ENCODE measurements around the gene ABRACL. TPM values are rescaled to one million over a fixed set of nuclear protein-coding genes. Genes with fewer than 3 reads are reported as not detected.
A peak's percentile ranks its signal among the peaks of the same experiment; 100 is the strongest.
"Not testable (repeated sequence)": the region's sequence is repeated elsewhere in the genome, so short reads cannot be mapped to it uniquely, and the experiment has no call there.

ABRACL gene
- total RNA-seq, 1 donor from 2014 or later, result 66.0 TPM

DNA sequence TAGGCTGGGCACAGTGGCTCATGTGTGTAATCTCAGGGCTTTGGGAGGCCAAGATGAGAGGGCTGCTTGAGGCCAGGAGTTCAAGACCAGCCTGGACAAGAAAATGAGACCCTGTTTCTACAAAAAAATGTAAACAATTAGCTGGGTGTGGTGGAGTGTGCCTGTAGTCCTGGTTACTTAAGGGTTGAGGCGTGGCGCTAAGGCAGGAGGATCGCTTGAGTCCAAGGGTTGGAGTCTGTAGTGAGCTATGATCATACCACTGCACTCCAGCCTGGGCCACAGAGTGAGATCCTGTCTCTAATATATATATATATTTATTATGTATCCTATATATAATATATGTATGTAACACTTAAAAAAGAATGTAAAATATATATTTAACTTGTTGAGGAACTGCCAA, 7.9 kb upstream of the ABRACL start:
- Mint-ChIP-seq H3K4me3 (ENCODE audit: unreplicated experiment) (no peak overlapping the region), H3K27me3 (ENCODE audit: low read depth, unreplicated experiment) (no peaks in the 10 kb centered on the region), H3K4me1 (ENCODE audit: low read depth, unreplicated experiment) (no peaks in the 10 kb centered on the region), H3K9me3 (ENCODE audit: unreplicated experiment) (no peaks in the 10 kb centered on the region), H3K27ac (ENCODE audit: unreplicated experiment) (no peak overlapping the region), H3K36me3 (ENCODE audit: low read depth, unreplicated experiment) (no peaks in the 10 kb centered on the region)
- Histone ChIP-seq H3K4me1 (ENCODE audit: insufficient read depth, low read length) (no peaks in the 10 kb centered on the region), H3K79me2 (ENCODE audit: insufficient read depth, low read length) (no peaks in the 10 kb centered on the region), H3K4me2 (ENCODE audit: low read length) (no peak overlapping the region), H3K9ac (ENCODE audit: low read length) (no peak overlapping the region), H3K27ac (ENCODE audit: low read depth, low read length) (no peak overlapping the region), H4K20me1 (ENCODE audit: insufficient read depth, low read length) (no peaks in the 10 kb centered on the region), H3K27me3 (ENCODE audit: insufficient read depth, low read length) (no peaks in the 10 kb centered on the region), H3K4me3 (ENCODE audit: insufficient read depth, low read depth, low read length) (no peak overlapping the region), H3K9me3 (ENCODE audit: insufficient read depth, low read depth, low read length) (no peaks in the 10 kb centered on the region), H3K36me3 (ENCODE audit: insufficient read depth, low read length) (no peaks in the 10 kb centered on the region), H2AFZ (ENCODE audit: low read depth, low read length) (no peak overlapping the region)
- FAIRE-seq (no peak), DNase-seq (ENCODE audit: low read depth) (no peak)
- TF ChIP-seq, protein P1, sequence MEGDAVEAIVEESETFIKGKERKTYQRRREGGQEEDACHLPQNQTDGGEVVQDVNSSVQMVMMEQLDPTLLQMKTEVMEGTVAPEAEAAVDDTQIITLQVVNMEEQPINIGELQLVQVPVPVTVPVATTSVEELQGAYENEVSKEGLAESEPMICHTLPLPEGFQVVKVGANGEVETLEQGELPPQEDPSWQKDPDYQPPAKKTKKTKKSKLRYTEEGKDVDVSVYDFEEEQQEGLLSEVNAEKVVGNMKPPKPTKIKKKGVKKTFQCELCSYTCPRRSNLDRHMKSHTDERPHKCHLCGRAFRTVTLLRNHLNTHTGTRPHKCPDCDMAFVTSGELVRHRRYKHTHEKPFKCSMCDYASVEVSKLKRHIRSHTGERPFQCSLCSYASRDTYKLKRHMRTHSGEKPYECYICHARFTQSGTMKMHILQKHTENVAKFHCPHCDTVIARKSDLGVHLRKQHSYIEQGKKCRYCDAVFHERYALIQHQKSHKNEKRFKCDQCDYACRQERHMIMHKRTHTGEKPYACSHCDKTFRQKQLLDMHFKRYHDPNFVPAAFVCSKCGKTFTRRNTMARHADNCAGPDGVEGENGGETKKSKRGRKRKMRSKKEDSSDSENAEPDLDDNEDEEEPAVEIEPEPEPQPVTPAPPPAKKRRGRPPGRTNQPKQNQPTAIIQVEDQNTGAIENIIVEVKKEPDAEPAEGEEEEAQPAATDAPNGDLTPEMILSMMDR (IDR thresholded peaks at IDR 0.05; ENCODE audit: insufficient read depth, low read depth, low read length), result no peak
- no peak for TF ChIP-seq EZH2 (IDR thresholded peaks at IDR 0.05; ENCODE audit: insufficient read depth, low read length)

DNA sequence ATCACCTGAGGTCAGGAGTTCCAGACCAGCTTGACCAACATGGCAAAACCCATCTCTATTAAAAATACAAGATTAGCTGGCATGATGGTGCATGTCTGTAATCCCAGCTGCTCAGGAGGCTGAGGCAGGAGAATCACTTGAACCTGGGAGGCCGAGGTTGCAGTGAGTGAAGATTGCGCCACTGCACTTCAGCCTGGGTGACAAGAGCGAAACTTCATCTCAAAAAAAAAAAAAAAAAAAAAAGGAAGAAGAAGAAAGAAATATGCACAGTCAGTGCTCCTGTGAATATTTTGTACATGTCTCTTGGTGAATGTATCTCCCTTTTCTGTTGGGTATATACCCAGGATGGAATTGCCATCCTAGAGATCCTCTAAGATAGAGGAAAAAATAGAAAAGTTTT, 3.1 kb upstream of the ABRACL start:
- not testable (repeated sequence) for H3K9me3 Mint-ChIP-seq (ENCODE audit: unreplicated experiment); H3K27me3 ChIP-seq (ENCODE audit: insufficient read depth, low read length); H4K20me1 ChIP-seq (ENCODE audit: insufficient read depth, low read length); H3K27ac ChIP-seq (ENCODE audit: low read depth, low read length); H3K4me3 ChIP-seq (ENCODE audit: insufficient read depth, low read depth, low read length); H3K27me3 Mint-ChIP-seq (ENCODE audit: low read depth, unreplicated experiment); H3K36me3 Mint-ChIP-seq (ENCODE audit: low read depth, unreplicated experiment); H3K9me3 ChIP-seq (ENCODE audit: insufficient read depth, low read depth, low read length); H3K9ac ChIP-seq (ENCODE audit: low read length); H3K4me2 ChIP-seq (ENCODE audit: low read length); H3K36me3 ChIP-seq (ENCODE audit: insufficient read depth, low read length); DNase-seq (ENCODE audit: low read depth); H3K4me1 ChIP-seq (ENCODE audit: insufficient read depth, low read length); H2AFZ ChIP-seq (ENCODE audit: low read depth, low read length); H3K27ac Mint-ChIP-seq (ENCODE audit: unreplicated experiment); H3K4me1 Mint-ChIP-seq (ENCODE audit: low read depth, unreplicated experiment); H3K4me3 Mint-ChIP-seq (ENCODE audit: unreplicated experiment); FAIRE-seq
- peaks cover 19% of the 10 kb centered on the region for H3K79me2 ChIP-seq (ENCODE audit: insufficient read depth, low read length)

DNA sequence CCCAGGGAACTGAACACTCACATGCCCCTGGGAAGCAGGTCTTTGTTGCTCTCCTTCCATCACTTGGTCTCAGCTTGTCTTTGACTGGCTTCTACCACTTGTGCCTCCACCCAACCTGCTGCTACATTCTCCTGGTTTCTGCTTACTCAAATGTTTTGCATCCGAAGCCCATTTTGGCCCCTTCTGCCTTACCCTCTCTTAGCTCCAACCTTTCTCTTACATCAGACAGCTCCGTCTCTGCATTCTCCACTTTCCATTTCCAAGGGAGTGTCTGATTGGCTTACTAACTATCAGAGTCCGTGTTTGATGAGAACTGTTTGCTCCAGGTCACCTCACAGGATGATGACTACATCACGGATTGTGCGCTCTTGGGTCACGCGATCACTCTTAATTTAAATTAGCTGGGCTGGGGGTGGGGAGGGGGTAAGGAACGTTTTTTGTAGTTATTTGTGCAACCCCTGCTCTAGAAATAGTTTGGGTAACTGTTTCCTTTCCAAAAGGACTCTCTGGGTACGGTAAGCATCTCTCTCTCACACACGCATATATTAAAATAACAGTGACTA, 844 bp upstream of the ABRACL start:
- Histone ChIP-seq H2AFZ (ENCODE audit: low read depth, low read length) (peak overlapping the region; percentile 48), H3K4me3 (ENCODE audit: insufficient read depth, low read depth, low read length) (peak overlapping the region; percentile 81), H3K27me3 (ENCODE audit: insufficient read depth, low read length) (no peaks in the 10 kb centered on the region), H3K9me3 (ENCODE audit: insufficient read depth, low read depth, low read length) (no peaks in the 10 kb centered on the region), H3K79me2 (ENCODE audit: insufficient read depth, low read length) (peaks cover 40% of the 10 kb centered on the region), H3K27ac (ENCODE audit: low read depth, low read length) (peak overlapping the region; percentile 75), H3K9ac (ENCODE audit: low read length) (peak overlapping the region; percentile 94), H3K36me3 (ENCODE audit: insufficient read depth, low read length) (no peaks in the 10 kb centered on the region), H4K20me1 (ENCODE audit: insufficient read depth, low read length) (peaks cover 16% of the 10 kb centered on the region), H3K4me2 (ENCODE audit: low read length) (peak overlapping the region; percentile 92), H3K4me1 (ENCODE audit: insufficient read depth, low read length) (peaks cover 8% of the 10 kb centered on the region)
- Mint-ChIP-seq H3K4me1 (ENCODE audit: low read depth, unreplicated experiment) (peaks cover 10% of the 10 kb centered on the region), H3K9me3 (ENCODE audit: unreplicated experiment) (no peaks in the 10 kb centered on the region), H3K27ac (ENCODE audit: unreplicated experiment) (peak overlapping the region; percentile 83), H3K36me3 (ENCODE audit: low read depth, unreplicated experiment) (no peaks in the 10 kb centered on the region), H3K27me3 (ENCODE audit: low read depth, unreplicated experiment) (no peaks in the 10 kb centered on the region), H3K4me3 (ENCODE audit: unreplicated experiment) (peak overlapping the region; percentile 92)
- TF ChIP-seq, protein P1 (IDR thresholded peaks at IDR 0.05; ENCODE audit: insufficient read depth, low read depth, low read length), result no peak
- no peak for TF ChIP-seq EZH2 (IDR thresholded peaks at IDR 0.05; ENCODE audit: insufficient read depth, low read length)
- FAIRE-seq (no peak), DNase-seq (ENCODE audit: low read depth) (peak; percentile 30)

Measured in astrocyte (in vitro differentiated cells and primary cell).